Upper lobe of right lung (tissue), 1 donor: ENCODE results near the gene BMAL1. TPM values are rescaled to one million over a fixed set of nuclear protein-coding genes. Genes with fewer than 3 reads are reported as not detected.

Source experiments
- ATAC-seq: fragments of 200-7000 bp; cut with Tn5 transposase; one replicate; pipeline ENCODE4 v1.9.1; 2020; ENCODE audit warnings: mild to moderate bottlenecking, moderate library complexity
- DNase-seq: peaks from one replicate; pipeline ENCODE4 v3.0.0-alpha.2; 2020
- H3K27ac ChIP-seq: fragments of 200-600 bp; one replicate; pipeline ENCODE4 v1.8.0; 2022
- H3K27me3 ChIP-seq: fragments of 200-600 bp; one replicate; pipeline ENCODE4 v1.8.0; 2022; ENCODE audit warnings: mild to moderate bottlenecking
- H3K36me3 ChIP-seq: fragments of 200-600 bp; one replicate; pipeline ENCODE4 v1.8.0; 2022
- H3K4me1 ChIP-seq: fragments of 200-600 bp; one replicate; pipeline ENCODE4 v1.8.0; 2022
- H3K4me3 ChIP-seq: fragments of 200-600 bp; one replicate; pipeline ENCODE4 v1.8.0; 2022; ENCODE audit warnings: mild to moderate bottlenecking
- H3K9me3 ChIP-seq: fragments of 200-600 bp; one replicate; pipeline ENCODE4 v1.8.0; 2022
- intact Hi-C: fragments of 100-400 bp; cut with DNase I; formaldehyde crosslinking; loops from one replicate; pipeline ENCODE4 v1.11.0; 2022
- total RNA-seq: library from RNA; stranded (reverse); fragmentation: NEBNext Ultra II Directional; extraction: Animal tissue kit (Norgen Biotek cat#: 25700); gene quantifications from one replicate; pipeline ENCODE4 v1.2.1, GENCODE V29; 2021
- TF ChIP-seq, protein P1 (sequence below): fragments of 200-600 bp; IDR thresholded peaks from one replicate; pipeline ENCODE4 v1.8.0; 2022; ENCODE audit warnings: antibody characterized with exemption
- donor health status: DM: no; HTN: yes; CAD: no; lungs with severe emphysema.

The BMAL1 gene
- total RNA-seq, 1 donor from 2014 or later, result 18.8 TPM

DNA sequence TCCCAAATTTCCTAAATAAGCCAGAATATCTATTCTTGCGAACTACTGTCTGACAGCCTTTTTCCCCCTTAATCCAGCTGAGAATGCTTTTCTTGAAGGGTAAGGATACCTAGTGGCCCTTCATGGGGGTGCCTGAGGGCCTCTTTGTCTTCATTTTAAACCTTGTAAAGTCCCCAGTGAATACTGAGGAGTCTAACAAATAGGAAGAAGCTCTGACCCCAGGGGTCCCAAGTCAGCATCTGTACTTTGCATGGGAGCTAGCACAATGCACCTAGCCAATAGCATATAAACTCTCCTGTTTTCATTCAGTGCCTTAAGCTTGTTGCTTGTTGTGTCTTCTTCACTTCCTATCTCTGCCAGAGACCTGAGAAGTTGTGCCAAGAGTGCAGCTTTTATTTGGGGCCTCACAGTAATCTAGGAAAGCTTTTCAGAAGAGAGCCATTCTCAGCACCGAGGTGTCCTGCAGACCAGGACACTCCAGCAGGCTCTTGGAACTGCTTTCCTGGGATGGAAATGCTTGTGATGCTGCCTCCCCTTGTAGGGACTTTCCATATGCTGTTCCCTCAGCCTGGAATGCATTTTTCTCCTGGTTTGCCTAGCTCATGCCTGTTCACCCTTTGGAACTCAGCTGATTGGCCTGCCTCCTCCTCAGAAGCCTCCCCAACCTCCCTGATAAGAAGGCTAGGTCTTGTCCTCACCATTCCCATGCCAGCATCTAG, 37.2 kb downstream of the BMAL1 start:
- Histone ChIP-seq H3K4me1 (peaks cover 54% of the 10 kb centered on the region), H3K27me3 (no peaks in the 10 kb centered on the region), H3K36me3 (no peaks in the 10 kb centered on the region), H3K4me3 (no peak overlapping the region), H3K27ac (no peak overlapping the region), H3K9me3 (no peaks in the 10 kb centered on the region)
- TF ChIP-seq, protein P1, sequence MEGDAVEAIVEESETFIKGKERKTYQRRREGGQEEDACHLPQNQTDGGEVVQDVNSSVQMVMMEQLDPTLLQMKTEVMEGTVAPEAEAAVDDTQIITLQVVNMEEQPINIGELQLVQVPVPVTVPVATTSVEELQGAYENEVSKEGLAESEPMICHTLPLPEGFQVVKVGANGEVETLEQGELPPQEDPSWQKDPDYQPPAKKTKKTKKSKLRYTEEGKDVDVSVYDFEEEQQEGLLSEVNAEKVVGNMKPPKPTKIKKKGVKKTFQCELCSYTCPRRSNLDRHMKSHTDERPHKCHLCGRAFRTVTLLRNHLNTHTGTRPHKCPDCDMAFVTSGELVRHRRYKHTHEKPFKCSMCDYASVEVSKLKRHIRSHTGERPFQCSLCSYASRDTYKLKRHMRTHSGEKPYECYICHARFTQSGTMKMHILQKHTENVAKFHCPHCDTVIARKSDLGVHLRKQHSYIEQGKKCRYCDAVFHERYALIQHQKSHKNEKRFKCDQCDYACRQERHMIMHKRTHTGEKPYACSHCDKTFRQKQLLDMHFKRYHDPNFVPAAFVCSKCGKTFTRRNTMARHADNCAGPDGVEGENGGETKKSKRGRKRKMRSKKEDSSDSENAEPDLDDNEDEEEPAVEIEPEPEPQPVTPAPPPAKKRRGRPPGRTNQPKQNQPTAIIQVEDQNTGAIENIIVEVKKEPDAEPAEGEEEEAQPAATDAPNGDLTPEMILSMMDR, result no peak
- DNase-seq, result no peak
- no peak for ATAC-seq
- intact Hi-C loops, result no loop called here

DNA sequence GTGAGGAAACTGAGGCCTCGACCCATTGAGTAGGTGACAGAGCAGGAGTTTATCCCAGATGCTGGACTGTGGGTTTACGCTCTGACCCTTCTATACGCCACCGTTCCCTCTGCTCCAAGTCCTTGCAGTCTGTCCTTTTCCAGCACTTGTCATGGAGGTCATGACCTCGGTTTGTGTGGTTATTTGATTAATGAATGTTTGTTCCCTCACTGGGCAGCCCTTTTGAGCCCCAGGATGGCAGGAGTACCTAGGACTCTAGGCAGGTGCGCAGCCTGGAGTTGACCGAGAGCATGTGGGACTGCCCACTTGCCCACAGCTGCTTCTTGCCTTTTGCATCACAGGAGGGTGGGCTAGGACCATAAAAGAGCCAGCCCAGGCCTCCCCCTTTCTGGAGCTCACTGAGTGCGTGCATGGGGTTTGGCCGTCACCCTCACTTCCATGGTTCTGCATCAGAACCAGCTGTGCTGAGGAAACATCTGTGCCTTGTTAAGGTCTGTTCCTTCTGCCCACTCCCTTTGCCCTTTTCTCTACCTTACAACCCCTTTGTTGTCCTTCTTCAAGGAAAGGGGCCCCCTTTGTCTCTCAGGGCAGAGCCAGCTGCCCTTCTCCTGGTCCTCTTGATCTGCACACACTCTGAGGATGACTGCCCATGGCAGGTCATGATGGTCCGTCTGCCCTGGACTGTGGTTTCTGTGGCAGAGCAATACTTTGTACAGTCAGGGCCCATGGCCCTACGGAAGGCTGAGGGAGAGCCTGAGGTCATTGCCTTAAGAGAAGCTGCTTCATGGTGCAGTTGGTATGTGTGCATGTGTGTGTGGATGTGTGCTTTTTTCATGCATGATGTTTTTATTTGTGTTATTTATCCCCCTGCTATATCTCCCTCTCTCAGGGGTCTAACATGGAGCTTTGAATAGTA, 38.2 kb downstream of the BMAL1 start:
- Histone ChIP-seq H3K4me3 (no peak overlapping the region), H3K4me1 (peaks cover 54% of the 10 kb centered on the region), H3K27ac (no peak overlapping the region), H3K9me3 (no peaks in the 10 kb centered on the region), H3K36me3 (no peaks in the 10 kb centered on the region), H3K27me3 (no peaks in the 10 kb centered on the region)
- DNase-seq (no peak), ATAC-seq (no peak)
- intact Hi-C loops, result no loop called here
- TF ChIP-seq, protein P1, result no peak

DNA sequence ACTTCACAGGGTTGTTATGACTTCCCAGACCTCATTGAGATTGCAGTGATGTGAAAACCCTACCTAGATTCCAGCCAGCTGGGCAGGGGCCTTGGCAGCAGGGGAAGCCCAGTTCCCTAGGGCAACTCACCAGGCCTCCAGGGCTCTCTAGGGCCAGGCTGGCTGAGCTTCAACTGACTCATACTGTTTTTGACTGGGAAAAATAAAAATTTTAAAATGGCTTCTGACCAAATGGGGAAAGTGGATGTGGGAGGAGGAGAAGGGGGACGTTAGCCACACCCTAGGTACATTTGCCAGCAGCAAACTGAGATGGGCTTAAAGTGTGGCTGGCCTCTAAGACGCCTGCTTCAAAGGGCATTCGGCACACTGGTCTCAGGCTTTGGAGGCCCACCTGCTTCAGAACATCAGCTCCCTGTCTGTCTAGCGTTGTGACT, 39.0 kb downstream of the BMAL1 start:
- TF ChIP-seq, protein P1, result no peak
- Histone ChIP-seq H3K27me3 (no peaks in the 10 kb centered on the region), H3K4me1 (peaks cover 54% of the 10 kb centered on the region), H3K9me3 (no peaks in the 10 kb centered on the region), H3K27ac (peak overlapping the region; percentile 14), H3K36me3 (no peaks in the 10 kb centered on the region), H3K4me3 (no peak overlapping the region)
- peak; percentile 77 for DNase-seq
- intact Hi-C loops, result no loop called here
- ATAC-seq, result peak; percentile 65

DNA sequence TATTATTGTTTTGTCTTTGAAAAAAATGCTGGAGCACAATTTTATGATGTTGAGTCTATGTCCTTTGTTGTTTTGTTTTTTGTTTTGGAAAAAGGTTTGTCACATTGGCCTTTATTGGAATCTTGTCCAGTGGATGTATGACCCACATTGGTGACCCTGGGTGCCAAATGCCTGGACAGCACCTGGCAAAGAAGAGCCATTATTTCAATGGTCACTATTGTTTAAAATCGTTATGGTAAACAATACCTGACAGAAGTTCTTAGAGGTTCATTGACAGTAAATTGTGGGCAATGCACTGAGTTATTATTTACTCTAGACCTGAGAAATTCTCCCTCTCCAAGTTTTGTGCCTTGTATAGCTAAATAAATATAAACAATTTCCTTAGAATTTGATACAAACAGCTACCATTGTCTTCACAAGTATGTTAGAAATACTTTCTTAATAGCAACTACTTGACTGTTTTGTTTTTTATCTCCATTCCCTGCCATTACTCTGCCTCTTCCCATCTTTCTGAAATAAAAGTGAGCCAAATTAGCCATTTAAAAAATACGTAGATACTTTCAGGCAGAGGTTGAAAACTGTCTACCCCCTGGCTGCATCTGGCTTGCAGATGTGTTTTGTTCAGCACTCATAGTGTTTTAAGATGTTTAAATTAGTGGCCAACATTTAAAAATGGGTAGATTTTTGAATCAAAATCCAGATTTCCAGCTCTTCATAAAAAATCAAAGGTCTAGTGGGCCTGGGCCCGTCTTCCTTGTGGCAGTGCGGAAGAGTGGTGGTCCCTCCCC, 39.9 kb downstream of the BMAL1 start:
- H3K36me3 ChIP-seq, result peaks cover 3% of the 10 kb centered on the region
- intact Hi-C loops, result no loop called here
- H3K9me3 ChIP-seq, result no peaks in the 10 kb centered on the region
- TF ChIP-seq, protein P1, result no peak
- DNase-seq (no peak), ATAC-seq (no peak)
- H3K4me1 ChIP-seq, result peaks cover 54% of the 10 kb centered on the region
- H3K4me3 ChIP-seq, result no peak overlapping the region
- H3K27me3 ChIP-seq, result no peaks in the 10 kb centered on the region
- H3K27ac ChIP-seq, result no peak overlapping the region

DNA sequence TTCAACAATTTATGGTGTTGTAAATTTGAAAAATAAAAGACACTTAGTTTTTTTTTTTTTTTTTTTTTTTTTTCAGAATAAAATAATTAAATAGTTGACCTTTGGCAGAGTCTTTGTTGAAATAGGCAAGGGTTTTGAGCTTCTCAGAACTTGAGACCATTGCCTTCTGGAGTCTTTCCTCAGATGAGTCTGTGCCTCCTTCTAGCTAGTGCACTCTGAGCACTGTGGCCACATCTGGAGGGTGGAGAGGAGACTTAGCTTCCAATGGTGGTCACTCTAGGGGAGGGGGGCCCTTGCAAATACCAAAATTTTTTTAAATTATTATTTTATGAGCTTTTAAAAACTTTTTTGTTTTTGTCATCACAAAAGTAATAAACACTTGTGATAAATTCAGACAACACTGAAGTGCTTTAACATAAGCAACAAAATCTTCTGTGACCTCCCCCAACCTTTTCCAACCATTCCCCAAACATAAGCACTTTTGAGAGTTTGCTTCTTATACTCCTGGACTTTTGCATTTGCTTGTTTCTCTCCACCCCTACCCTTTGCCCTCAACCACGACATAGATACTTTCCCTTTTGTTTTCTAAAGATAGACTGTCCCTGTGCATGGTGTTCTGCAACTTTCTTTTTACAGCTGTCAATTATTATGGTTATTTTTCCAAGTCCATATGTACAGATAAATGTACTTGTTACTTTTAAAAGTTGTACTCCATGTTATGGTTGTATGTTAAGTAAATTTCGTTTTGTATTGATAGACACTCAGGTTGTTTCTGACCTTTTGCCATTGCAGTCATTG, 41.1 kb downstream of the BMAL1 start:
- H3K4me1 ChIP-seq, result peaks cover 54% of the 10 kb centered on the region
- H3K36me3 ChIP-seq, result peaks cover 3% of the 10 kb centered on the region
- H3K27me3 ChIP-seq, result no peaks in the 10 kb centered on the region
- ATAC-seq, result peak; percentile 42
- intact Hi-C loops, result no loop called here
- TF ChIP-seq, protein P1, result no peak
- H3K4me3 ChIP-seq, result no peak overlapping the region
- H3K27ac ChIP-seq, result no peak overlapping the region
- H3K9me3 ChIP-seq, result no peaks in the 10 kb centered on the region
- DNase-seq, result no peak
